Kidney glomerular epithelial cell (primary cell): ENCODE results near the gene KCNK4.

ENCODE experiments used
- DNase-seq: peaks from one replicate; lab custom pipeline; 2025; lab: John Stamatoyannopoulos, UW

Gene KCNK4

DNA sequence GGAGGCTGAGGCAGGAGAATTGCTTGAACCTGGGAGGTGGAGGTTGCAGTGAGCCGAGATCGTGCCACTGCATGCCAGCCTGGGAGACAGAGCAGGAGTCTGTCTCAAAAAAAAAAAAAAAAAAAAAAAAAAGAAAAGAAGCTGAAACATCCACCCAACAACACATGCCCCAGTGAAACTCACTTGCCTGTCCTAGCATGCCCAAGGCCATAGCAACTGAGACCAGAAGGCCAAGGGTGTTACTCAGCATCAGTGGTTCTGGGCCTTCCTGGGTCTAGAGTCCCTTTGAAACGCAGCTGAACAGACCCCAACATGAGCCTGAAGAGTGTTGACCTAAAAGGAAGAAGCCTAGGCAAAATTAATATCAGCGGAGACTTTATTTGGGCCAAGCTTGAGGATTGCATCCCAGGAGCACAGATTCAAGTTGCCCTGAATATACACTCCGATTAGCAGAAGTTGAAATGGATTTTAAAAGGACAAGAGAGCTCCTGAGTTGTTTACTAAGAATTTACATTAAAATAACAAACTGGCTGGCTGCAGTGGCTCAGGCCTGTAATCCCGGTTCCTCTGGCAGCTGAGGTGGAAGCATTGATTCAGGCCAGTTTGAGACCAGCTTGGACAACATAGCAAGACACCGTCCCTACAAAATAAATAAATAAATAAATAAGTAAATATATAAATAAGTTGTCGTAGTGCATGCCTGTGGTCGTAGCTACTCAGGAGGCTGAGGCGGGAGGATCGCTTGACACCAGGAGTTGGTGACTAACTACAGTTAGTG lies 33.8 kb downstream of the KCNK4 start:
- DNase-seq, result no peak

DNA sequence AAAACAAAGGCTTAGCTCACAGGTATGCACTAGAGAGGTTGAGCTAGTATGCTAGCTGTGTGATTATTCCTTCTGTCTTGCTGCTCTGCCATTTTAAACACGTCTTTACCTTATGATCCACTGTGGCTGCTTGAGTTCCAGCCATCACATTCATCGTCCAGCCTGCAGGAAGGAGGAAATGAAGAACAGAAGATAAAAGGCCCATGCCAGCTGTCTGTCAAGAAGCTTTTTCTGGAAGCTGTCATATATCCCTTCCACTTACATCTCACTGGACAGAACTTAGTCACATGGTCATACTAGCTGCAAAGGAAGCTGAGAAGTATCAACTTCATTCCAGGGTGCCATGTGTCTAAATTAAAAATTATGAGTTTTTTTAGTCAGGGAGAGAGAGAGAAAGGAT lies 36.3 kb downstream of the KCNK4 start:
- DNase-seq, result no peak

DNA sequence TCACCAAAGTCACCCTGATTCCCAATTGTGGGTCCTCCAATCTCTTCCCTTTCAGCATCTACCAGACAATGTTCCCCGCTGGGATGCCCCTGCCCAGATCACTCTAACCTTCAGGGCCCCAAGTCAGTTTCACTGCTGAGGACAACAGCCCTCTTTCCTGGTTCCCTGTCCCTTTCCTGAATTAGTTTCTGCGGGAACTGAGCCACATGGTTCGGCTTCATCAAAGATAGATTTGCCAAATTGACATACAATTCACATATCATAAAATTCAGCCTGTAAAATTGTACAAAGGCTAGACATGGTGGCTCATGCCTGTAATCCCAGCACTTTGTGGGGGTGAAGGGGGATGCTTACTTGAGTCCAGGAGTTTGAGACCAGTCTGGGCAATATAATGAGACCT lies 36.9 kb downstream of the KCNK4 start:
- DNase-seq, result no peak

DNA sequence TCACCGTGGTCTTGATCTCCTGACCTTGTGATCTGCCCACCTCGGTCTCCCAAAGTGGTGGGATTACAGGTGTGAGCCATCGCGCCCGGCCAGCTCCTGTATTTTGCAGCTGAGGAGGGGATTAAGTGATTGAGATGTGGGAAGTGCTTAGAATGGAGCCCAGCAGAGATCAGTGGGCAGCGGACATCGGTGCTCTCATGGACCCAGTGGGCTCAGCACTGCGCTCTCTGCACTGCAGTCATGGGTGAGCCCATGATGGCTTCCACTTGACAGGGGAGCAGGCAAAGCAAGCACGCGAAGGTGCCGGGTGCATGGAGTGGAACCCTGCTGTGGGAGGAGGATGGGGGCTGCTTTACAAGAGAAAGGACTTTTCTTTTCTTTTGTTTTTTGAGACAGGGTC lies 39.8 kb downstream of the KCNK4 start:
- DNase-seq, result no peak

DNA sequence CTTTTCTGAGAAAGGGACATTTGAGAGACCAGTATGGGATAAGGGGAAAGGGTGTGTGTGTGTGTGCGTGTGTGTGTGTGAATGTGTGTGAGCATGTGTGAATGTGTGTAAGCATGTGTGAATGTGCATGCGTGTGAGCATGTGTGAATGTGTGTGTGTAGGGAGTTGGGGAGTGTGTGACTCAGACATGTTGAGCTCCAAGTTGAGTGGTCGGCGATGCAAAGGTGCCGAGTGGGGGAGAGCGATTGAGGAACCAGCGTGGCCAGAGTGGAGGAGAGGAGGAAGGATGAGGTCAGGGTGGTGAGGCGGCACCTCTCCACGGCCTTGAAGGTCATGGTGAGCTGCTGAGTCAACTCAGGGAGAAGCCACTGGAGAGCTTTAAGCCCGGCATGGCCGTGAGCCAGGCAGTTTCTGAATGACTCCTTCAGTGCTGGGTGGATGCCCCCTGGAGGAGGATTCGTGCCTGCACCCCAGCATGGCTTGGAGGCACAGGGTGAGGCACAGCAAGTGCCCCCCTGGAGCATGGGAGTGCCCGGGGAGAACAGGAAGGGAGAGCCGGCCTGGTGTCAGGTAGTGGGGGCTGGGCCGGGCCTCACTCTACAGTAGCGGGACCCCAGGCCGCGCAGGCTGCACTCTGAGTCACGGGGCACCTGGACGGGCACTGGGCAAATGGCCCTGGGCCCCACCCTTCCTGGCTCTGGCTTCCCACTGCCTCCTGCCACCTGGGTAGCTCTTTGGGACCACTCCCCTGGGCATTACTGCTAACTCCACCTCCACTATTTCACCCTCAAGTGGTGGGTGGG lies 40.7 kb downstream of the KCNK4 start:
- DNase-seq, result peak; percentile 85

DNA sequence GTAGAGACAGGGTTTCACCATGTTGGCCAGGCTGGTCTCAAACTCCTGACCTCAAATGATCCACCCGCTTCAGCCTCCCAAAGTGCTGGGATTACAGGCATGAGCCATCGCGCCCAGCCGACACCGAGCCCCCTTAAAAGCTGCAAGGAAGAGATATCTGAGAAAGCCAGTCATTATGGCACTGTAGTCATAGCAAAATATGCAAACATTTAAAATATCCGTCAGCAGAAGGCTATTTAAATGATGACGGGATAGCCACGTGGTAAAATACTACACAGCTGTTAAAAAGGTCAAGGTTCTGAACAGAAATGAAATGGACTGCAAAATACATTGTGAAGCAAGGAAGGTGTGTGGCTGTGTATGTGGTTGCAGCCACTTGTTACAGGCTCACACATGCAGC lies 42.5 kb downstream of the KCNK4 start:
- no peak for DNase-seq

DNA sequence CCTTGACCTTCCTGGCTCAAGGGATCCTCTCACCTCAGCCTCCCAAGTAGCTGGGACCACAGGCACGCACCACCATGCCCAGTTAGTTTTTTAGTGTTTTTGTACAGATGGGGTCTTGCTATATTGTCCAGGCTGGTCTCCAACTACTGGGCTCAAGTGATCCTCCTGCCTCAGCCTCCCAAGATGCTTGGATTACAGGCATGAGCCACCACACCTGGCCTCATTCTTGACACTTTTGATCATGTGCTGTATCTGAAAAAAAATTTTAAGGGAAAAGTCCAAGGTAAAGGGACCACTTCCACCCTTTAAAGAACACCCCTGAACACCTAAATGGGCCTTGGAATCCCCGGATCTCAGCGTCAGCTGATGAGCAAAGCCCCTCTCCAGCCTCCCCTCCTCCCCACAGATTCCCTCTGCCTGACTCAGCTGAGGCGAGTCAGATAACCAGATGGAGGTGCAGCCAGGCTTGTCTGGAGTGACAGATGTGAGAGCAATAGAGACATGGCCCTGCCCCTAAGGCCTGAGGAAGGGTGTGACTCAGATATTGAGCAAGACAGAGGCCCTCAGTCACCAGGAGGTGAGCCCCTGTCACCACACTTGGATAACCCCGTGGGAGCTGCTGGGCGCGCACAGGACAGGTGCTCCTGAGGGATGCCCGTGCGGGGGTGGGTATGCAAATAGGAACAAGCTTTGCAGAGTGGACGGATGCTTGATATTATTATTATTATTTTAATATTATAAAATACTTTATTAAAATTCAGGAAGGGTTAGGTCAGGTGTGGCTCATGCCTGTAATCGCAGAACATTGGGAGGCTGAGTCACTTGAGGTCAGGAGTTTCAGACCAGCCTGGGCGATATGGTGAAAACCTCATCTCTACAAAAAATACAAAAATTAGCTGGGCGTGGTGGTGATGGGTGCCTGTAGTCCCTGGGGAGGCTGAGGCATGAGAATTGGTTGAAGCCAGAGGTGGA lies 43.9 kb downstream of the KCNK4 start:
- DNase-seq, result peak; percentile 99

DNA sequence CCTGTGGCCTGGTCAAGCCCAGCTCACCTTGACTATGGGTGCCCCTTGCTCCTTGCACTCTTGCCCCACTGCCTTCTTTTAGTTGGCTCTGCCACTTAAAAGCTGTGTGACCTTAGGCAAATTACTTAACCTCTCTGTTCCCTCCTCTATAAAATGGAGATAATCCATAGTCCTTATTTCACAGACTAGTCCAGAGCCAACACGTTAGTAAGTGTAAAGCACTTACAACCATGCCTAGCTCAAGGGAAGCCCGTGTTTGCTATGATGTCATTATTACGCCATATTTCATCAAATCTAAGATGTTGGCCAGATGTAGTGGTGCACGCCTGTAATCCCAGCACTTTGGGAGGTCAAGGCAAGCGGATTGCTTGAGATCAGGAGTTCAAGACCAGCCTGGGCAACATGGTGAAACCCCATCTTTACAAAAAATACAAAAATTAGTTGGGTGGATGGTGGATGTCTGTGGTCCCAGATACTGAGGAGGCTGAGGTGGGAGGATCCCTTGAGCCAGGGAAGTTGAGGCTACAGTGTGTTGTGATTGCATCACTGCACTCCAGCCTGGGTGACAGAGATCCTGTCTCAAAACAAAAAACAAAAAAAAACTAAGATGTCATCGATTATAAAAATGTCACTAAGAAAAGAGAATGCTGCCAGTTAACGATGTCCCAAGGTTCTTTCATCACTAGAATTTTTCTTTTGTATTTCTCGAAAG lies 46.6 kb downstream of the KCNK4 start:
- DNase-seq, result no peak

DNA sequence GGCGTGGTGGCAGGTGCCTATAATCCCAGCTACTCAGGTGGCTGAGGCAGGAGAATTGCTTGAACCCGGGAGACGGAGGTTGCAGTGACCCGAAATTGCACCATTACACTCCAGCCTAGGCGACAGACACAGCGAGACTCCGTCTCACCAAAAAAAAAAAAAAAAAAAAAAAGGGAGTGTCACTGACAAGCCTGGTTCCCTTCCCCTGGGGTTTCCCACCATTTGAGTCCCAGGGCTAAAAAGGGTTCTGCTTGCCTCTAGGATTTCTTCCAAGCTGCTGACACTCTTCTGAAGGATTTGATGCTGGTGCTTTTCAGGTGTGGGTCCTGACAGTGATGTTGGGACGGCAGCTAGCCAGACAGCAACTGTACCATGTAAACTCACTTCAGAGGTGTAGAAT lies 47.6 kb downstream of the KCNK4 start:
- DNase-seq, result no peak

DNA sequence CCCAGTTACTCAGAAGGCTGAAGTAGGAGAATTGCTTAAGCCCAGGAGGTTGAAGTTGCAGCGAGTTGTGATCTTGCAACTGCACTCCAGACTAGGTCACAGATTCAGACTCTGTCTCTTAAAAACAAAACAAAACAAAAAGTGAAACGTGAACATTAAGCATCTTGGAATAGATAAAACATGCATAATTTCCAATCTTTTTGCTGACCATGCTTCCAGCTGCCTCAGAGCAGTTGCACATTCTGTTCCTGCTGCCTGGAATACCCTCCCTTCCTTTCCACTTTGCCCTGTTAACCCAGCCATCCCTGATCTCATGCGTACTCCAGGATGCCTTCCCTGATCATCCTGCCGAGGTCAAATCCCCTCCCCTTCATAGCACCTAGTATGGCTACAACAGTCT lies 48.2 kb downstream of the KCNK4 start:
- no peak for DNase-seq

DNA sequence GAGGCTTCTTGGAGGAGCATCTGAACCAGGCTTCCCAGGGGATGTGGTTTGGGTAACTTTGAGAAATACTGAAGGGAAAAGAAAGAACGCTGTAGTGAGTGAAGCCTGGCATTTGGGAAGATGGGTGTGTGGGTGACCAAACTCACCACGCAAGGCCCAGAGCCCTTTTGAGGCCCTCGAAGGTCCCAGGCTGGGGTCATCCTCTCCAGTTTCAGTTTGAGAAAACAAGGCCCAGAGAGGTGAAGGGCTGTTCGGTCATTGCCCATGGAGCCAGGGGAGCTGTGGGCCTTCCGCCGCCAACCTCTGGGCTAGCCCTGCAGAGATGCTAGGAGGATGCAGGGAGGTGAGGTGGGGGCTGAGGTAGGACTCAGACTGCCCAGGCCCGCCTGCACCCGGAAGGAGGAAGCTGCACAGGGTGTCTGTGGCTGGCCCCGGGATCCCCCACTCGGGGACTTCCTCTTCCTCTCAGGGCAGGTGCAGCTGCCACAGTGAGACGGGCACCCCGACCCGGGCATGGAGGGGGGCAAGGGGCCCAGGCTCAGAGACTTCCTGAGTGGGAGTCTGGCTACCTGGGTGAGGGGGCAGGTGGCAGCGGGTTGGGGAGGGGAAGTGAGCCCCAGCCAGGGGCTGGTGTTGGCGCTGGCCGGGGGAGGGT lies 48.8 kb downstream of the KCNK4 start, which contains the start of gene CCDC88B:
Gene CCDC88B, plus strand, starts transcription at position 451 of the 655 bp plus-strand sequence. Its CDS starts 63 bp downstream, at position 514.
- no peak for DNase-seq

DNA sequence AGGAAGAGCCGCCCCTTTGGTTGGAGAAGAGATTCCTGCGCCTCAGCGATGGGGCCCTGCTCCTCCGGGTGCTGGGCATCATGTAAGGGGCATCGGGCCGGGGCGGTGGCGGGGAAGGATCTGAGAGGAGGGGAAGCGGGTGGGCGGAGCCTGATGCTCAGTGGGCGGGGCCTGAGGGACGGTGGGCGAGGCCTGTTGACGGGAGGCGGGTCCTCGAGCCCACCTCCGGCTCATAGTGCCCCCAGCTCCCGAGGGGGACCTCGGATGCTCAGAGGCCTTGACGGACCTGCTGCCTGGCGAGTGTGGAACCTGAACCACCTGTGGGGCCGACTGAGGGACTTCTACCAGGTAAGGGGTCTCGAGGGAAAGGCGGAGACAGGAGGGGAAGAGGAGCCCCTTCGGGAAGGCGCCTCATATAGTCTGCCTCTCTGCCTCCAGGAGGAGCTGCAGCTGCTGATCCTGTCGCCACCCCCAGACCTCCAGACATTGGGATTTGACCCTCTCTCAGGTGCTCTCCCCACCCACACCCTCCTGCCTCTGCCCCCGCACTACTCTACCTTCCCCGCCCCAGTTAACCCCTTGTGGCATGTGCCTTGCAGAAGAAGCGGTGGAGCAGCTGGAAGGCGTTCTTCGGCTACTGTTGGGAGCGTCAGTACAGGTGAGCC lies 49.7 kb downstream of the KCNK4 start:
- DNase-seq, result no peak

DNA sequence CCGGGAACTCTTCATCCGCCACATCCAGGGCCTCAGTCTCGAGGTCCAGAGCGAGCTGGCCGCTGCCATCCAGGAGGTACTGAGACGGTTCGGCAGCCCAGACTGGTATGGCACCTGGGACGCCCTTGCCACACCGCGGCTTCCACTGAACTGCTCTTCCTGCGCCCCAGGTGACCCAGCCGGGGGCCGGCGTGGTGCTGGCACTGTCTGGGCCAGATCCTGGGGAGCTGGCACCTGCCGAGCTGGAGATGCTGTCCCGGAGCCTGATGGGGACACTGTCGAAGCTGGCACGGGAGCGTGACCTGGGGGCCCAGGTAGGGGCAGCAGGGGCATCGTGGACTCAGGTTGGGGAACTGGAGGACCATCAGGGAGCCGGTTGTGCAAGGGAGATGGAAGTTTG lies 50.3 kb downstream of the KCNK4 start:
- DNase-seq, result no peak

DNA sequence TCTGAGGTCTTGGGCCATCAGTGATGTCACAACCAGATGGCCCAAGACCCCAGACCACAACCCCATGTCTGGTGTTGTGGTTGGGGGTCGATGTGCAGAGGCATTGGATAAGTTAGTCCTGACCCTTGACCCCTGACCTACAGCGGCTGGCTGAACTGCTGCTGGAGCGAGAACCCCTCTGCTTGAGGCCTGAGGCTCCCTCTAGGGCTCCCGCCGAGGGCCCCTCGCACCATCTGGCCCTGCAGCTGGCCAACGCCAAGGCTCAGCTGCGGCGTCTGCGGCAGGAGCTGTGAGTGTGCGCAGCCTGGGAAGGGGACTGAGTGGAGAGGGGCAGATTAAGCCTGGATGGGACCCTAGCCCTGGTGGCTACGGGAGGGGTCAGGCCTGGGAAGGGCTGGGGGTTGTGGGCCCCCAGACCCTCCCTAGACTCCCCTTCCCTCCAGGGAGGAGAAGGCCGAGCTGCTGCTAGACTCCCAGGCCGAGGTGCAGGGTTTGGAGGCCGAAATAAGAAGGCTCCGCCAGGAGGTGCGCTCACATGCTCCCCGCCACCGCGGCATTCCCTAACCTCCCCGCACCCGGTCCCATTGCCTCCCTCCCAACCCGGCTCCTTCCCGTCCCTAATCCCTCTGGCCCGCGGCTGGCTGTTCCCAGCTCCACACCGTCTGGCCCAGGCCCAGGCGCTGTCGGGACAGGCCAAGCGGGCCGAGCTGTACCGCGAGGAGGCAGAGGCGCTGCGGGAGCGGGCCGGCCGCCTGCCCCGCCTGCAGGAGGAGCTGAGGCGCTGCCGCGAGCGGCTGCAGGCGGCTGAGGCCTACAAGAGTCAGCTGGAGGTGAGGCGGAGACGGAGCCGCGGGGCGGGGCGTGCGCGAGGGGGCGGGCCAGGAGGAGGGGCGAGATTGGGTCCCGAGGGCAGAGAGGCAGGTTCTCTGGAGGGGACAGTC lies 51.0 kb downstream of the KCNK4 start:
- peak; percentile 62 for DNase-seq

DNA sequence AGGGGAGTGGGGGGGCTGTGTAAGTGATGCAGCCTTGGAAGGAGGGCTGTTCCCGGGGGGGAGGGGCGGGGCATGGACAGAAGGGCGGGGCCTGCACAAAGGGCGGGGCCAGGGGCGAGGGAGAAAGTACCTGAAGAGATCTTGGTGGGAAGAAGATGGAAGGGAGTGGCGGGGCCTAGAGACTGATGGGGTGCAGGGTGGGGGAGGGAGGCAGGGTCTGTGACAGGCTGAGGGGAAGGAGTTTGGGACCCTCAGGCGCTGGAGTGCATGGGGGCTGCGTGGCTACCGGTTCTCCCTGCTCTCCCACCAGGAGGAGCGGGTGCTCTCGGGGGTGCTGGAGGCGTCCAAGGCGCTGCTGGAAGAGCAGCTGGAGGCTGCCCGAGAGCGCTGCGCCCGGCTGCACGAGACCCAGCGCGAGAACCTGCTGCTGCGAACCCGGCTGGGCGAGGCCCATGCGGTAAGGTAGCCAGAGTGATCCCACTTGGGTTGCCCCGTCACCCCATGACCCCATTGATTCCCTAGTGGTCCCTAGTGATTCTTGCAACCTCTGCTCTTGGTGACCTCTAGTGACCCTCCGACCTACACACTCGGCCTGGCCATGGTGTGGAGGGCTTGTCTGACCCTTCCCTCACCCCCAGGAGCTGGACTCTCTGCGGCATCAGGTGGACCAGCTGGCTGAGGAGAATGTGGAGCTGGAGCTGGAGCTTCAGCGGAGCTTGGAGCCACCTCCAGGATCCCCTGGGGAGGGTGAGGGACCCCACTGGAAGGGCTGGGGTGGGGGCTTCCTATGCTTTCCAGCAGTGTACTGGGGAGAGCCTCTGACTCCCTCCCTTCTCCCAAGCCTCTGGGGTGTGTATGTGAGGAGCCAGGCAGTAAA lies 52.0 kb downstream of the KCNK4 start:
- no peak for DNase-seq

DNA sequence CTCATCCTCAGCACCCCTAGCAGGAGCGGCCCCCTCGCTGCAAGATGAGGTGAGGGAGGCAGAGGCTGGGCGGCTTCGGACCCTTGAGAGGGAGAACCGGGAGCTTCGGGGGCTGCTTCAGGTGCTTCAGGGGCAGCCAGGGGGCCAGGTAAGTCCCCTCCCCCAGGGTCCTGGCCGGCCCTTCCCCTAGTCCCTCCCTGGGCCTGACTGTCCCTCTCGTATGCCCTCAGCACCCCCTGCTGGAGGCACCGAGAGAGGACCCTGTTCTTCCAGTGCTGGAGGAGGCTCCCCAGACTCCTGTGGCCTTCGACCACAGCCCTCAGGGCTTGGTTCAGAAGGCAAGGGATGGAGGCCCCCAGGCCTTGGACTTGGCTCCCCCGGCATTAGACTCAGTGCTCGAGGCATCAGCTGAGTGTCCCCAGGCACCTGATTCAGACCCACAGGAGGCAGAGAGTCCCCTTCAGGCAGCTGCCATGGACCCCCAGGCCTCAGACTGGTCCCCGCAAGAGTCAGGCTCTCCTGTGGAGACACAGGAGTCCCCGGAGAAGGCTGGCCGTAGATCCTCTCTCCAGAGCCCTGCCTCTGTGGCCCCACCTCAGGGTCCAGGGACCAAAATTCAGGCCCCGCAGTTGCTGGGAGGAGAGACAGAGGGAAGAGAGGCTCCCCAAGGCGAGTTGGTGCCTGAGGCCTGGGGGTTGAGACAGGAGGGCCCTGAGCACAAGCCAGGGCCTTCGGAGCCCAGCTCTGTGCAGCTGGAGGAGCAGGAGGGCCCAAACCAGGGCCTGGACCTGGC lies 52.9 kb downstream of the KCNK4 start:
- DNase-seq, result no peak

DNA sequence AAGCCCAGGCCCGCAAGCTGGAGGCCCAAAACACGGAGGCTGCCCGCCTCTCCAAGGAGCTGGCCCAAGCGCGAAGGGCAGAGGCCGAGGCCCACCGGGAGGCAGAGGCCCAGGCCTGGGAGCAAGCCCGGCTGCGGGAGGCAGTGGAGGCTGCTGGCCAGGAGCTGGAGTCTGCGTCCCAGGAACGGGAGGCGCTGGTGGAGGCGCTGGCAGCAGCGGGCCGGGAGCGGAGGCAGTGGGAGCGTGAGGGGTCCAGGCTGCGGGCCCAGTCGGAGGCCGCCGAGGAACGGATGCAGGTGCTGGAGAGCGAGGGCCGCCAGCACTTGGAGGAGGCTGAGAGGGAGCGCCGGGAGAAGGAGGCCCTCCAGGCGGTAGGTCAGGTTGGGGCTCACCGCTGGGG lies 53.7 kb downstream of the KCNK4 start:
- no peak for DNase-seq
